Ishikawa (cell line): ENCODE measurements around the gene FGGY.

Experiments used
- CEBPB ChIP-seq: IDR thresholded peaks from 2 replicates; pipeline ENCODE4 v1.6.1; 2012
- CREB1 ChIP-seq: IDR thresholded peaks from 2 replicates; pipeline ENCODE4 v1.6.1; 2012; ENCODE audit warnings: low read depth
- EGR1 ChIP-seq: IDR thresholded peaks from 2 replicates; pipeline ENCODE4 v1.6.1; 2012
- EP300 ChIP-seq: IDR thresholded peaks from 2 replicates; pipeline ENCODE4 v1.6.1; 2012; ENCODE audit warnings: borderline replicate concordance
- FOXM1 ChIP-seq: IDR thresholded peaks from 2 replicates; pipeline ENCODE4 v1.6.1; 2012; ENCODE audit warnings: low read depth, borderline replicate concordance
- NFIC ChIP-seq: IDR thresholded peaks from 2 replicates; pipeline ENCODE4 v1.6.1; 2012
- RAD21 ChIP-seq: IDR thresholded peaks from 2 replicates; pipeline ENCODE4 v1.6.1; 2012; ENCODE audit warnings: low read depth
- TAF1 ChIP-seq: IDR thresholded peaks from 2 replicates; pipeline ENCODE4 v1.6.1; 2012; ENCODE audit warnings: low read depth, mild to moderate bottlenecking
- TCF12 ChIP-seq: IDR thresholded peaks from 2 replicates; pipeline ENCODE4 v1.6.1; 2012; ENCODE audit warnings: low read depth
- TEAD4 ChIP-seq: IDR thresholded peaks from 2 replicates; pipeline ENCODE4 v1.6.1; 2012
- YY1 ChIP-seq: IDR thresholded peaks from 2 replicates; pipeline ENCODE4 v1.6.1; 2012; ENCODE audit warnings: low read depth
- ZBTB7A ChIP-seq: IDR thresholded peaks from 2 replicates; pipeline ENCODE4 v1.6.1; 2012; ENCODE audit warnings: low read depth
- TF ChIP-seq, protein P1 (sequence below): IDR thresholded peaks from 2 replicates; pipeline ENCODE4 v1.6.1; 2012; ENCODE audit warnings: low read depth, mild to moderate bottlenecking
- TF ChIP-seq, protein P2 (sequence below): IDR thresholded peaks from 2 replicates; pipeline ENCODE4 v1.6.1; 2012
- TF ChIP-seq, protein P3 (sequence below): IDR thresholded peaks from 2 replicates; pipeline ENCODE4 v1.6.1; 2012

The FGGY gene

DNA sequence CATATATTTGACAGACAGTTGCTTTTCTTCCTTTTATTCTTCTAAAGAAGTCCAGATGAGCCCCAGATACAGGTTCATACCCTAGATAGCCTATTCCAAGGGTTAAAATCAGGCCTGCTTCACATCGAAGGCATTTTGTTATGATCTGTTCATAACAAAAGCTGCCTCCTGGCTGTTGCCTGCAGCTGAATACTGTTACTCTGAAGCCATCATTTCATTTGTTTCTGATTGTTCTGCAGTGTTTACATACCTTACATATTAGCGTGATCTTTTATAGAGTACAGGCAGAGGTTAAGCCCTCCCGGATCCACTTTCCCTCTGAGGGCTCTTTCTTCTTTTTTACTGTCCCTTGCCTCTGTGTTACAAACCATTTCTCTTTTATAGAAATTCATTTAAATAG lies 298.9 kb downstream of the FGGY start:
- TF ChIP-seq TCF12 = no peak
- TF ChIP-seq FOXM1 = no peak
- TF ChIP-seq, protein P1, sequence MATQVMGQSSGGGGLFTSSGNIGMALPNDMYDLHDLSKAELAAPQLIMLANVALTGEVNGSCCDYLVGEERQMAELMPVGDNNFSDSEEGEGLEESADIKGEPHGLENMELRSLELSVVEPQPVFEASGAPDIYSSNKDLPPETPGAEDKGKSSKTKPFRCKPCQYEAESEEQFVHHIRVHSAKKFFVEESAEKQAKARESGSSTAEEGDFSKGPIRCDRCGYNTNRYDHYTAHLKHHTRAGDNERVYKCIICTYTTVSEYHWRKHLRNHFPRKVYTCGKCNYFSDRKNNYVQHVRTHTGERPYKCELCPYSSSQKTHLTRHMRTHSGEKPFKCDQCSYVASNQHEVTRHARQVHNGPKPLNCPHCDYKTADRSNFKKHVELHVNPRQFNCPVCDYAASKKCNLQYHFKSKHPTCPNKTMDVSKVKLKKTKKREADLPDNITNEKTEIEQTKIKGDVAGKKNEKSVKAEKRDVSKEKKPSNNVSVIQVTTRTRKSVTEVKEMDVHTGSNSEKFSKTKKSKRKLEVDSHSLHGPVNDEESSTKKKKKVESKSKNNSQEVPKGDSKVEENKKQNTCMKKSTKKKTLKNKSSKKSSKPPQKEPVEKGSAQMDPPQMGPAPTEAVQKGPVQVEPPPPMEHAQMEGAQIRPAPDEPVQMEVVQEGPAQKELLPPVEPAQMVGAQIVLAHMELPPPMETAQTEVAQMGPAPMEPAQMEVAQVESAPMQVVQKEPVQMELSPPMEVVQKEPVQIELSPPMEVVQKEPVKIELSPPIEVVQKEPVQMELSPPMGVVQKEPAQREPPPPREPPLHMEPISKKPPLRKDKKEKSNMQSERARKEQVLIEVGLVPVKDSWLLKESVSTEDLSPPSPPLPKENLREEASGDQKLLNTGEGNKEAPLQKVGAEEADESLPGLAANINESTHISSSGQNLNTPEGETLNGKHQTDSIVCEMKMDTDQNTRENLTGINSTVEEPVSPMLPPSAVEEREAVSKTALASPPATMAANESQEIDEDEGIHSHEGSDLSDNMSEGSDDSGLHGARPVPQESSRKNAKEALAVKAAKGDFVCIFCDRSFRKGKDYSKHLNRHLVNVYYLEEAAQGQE = no peak
- no peak for TF ChIP-seq CREB1
- no peak for TF ChIP-seq RAD21
- no peak for TF ChIP-seq EP300
- TF ChIP-seq TEAD4 = no peak
- no peak for TF ChIP-seq YY1

DNA sequence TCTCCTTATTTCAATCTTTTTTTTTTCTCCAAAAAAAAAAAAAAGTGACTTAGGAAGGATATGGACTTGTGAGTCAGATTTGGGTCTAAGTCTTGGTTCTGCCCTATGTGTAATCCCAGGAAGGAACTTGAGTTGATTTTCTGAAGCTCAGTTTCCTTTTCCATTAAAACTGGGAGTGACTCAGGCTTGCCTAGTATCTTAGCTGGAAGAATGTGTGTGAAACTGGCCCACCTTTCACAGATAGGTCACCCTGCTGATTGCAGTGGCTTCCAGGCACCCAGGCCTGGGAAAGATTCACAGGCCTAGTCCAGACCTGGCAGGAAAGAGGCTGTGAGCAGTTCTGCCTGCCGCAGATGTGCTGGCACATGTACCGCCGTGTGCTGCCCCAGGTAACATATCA lies 299.5 kb downstream of the FGGY start:
- TF ChIP-seq NFIC = no peak
- no peak for TF ChIP-seq TCF12

DNA sequence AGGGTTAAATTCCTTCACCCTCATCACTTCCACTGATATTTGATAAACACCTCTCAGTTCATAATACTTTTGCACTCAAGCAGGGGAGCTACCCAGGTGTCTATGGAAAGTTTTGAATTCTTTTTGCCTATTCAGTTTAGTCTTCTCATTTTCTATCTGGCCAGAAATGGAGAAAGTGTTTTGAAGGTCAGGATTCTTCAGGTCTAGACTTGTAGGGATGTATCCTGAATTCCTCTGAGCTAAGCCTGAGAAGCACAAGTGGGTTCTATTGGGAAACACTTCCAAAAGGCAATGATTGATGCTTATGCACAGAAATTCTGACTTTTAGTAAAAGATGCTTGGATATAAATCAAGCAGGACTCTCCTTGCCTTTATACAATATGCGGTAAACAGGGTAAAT lies 300.1 kb downstream of the FGGY start:
- no peak for TF ChIP-seq TAF1
- no peak for TF ChIP-seq RAD21
- no peak for TF ChIP-seq CEBPB
- TF ChIP-seq, protein P2, sequence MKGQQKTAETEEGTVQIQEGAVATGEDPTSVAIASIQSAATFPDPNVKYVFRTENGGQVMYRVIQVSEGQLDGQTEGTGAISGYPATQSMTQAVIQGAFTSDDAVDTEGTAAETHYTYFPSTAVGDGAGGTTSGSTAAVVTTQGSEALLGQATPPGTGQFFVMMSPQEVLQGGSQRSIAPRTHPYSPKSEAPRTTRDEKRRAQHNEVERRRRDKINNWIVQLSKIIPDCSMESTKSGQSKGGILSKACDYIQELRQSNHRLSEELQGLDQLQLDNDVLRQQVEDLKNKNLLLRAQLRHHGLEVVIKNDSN = no peak
- no peak for TF ChIP-seq EGR1
- no peak for TF ChIP-seq TCF12
- TF ChIP-seq FOXM1 = no peak
- TF ChIP-seq TEAD4 = no peak
- TF ChIP-seq NFIC = no peak
- no peak for TF ChIP-seq CREB1
- TF ChIP-seq, protein P3, sequence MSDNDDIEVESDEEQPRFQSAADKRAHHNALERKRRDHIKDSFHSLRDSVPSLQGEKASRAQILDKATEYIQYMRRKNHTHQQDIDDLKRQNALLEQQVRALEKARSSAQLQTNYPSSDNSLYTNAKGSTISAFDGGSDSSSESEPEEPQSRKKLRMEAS = no peak
- no peak for TF ChIP-seq YY1

DNA sequence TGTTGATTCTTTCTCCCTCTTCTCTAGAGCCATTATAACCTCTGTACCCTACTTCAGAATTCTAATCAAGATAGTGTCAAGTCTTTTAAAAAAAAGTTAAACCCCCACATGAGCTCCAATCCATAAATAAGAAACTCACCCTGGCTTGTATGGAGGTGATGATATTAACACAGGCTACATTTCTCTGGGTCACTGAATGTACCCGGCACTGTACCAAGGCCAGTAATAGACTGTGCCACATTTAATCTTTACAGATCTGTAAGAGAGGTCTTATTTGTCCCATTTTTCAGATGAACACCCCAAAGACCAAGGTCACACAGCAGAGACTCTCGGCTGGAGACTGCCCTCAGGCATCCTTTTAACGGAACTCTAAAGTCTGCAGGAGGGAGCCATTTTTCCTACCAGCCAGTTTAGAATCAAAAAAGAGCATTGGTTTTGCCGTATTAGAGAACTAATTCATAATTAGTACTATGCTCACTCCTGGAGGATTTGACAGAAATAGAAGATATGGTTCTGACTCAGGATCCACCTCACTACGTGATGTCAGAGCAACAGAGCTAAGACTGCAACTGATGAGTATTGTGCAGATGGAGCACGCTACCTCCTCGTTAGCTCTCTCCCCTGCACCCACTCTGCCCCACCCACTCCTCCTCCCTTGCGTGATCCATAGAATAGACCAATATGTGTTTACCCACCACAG lies 300.7 kb downstream of the FGGY start:
- TF ChIP-seq CEBPB = no peak
- TF ChIP-seq, protein P1 = no peak
- TF ChIP-seq, protein P2 = no peak
- no peak for TF ChIP-seq TEAD4
- no peak for TF ChIP-seq ZBTB7A
- TF ChIP-seq TAF1 = no peak
- no peak for TF ChIP-seq TCF12
- TF ChIP-seq EP300 = no peak
- TF ChIP-seq FOXM1 = no peak
- TF ChIP-seq YY1 = no peak
- TF ChIP-seq, protein P3 = no peak
- no peak for TF ChIP-seq RAD21
- no peak for TF ChIP-seq CREB1
- TF ChIP-seq NFIC = no peak

DNA sequence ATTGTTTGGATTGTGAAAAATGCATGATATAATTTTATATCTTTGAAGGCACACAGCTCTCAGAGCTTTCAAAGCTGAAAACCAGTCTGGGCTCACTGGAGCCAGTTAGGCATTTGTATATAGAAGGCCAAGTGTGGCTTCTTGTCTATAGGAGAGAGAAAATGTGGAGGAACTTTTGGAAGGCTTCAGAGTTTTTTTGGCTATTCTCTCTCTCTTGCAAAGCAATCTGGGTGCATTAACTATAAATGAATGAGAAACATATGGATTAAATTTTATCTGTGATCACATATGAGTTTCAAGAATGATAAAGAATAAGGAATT lies 301.2 kb downstream of the FGGY start:
- no peak for TF ChIP-seq CEBPB
- no peak for TF ChIP-seq RAD21
- TF ChIP-seq, protein P1 = no peak
- TF ChIP-seq NFIC = no peak
- TF ChIP-seq EGR1 = no peak
- no peak for TF ChIP-seq FOXM1
- TF ChIP-seq, protein P3 = no peak
- TF ChIP-seq ZBTB7A = no peak
- TF ChIP-seq, protein P2 = no peak
- TF ChIP-seq TCF12 = no peak
